IMR-90 (cell line): ENCODE results near the gene MDM4.

Experiments
- CEBPB ChIP-seq: IDR thresholded peaks from 2 replicates; pipeline ENCODE4 v1.6.1; 2012; ENCODE audit warnings: low read depth, low read length, improper control_type of control experiment
- CTCF ChIP-seq: conservative IDR thresholded peaks from 2 replicates; pipeline ENCODE4 v1.5.1; 2012; ENCODE audit warnings: mild to moderate bottlenecking, low read depth, low read length, improper control_type of control experiment
- FOS ChIP-seq: fragments of 150-350 bp; IDR thresholded peaks from 2 replicates; pipeline ENCODE4 v1.6.1; 2016; ENCODE audit warnings: low read depth, low read length
- POLR2A ChIP-seq: IDR thresholded peaks from 2 replicates; pipeline ENCODE4 v1.6.1; 2012; ENCODE audit warnings: mild to moderate bottlenecking, low read depth, low read length
- SMC3 ChIP-seq: fragments of 150-350 bp; IDR thresholded peaks from 2 replicates; pipeline ENCODE4 v1.6.1; 2016; ENCODE audit warnings: low read depth, mild to moderate bottlenecking, antibody characterized with exemption, low read length, moderate library complexity
- TF ChIP-seq, protein P1 (sequence below): fragments of 150-350 bp; IDR thresholded peaks from 2 replicates; pipeline ENCODE4 v1.6.1; 2016; ENCODE audit warnings: low read depth, mild to moderate bottlenecking, low read length, moderate library complexity, borderline replicate concordance

DNA sequence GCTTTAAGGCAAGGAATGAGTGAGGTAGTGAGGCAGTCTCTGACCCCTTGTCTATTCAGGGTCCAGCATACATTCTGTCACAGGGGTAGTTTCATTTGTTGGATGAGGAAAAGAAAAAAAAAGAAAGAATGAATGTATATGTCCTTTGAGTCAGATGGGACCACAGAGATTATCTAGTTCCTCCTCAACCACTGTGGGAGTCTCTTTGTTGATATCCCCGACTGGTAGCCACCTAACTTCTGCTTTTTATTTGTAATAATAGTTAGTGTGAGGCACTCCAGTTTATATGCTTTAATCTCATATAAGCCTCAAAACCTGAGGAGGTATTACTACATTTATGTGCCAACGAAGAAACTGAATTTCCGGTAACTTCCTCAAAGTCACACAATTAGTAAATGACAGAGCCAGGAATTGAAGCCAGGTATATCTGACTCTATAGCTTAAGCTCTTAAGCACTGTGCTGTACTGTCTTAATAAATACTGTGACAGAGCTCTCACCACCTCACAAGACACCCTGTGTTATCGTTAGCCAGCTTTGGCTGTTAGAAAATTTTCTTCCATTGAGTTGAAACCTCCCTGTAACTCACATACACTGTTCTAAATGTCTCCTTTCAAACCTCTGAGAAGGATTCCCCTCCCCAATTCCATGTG, 82.2 kb downstream of the MDM4 start:
- no peak for TF ChIP-seq POLR2A
- no peak for TF ChIP-seq CEBPB
- no peak for TF ChIP-seq FOS
- TF ChIP-seq CTCF: no peak
- TF ChIP-seq, protein P1, sequence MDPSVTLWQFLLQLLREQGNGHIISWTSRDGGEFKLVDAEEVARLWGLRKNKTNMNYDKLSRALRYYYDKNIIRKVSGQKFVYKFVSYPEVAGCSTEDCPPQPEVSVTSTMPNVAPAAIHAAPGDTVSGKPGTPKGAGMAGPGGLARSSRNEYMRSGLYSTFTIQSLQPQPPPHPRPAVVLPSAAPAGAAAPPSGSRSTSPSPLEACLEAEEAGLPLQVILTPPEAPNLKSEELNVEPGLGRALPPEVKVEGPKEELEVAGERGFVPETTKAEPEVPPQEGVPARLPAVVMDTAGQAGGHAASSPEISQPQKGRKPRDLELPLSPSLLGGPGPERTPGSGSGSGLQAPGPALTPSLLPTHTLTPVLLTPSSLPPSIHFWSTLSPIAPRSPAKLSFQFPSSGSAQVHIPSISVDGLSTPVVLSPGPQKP: no peak
- no peak for TF ChIP-seq SMC3
